HG03558 (cell line): ENCODE results near the gene LY6G5C.
A peak's percentile ranks its signal among the peaks of the same experiment; 100 is the strongest.

Experiments used
- ATAC-seq: cut with Tn5 transposase; IDR thresholded peaks from one replicate; pipeline ENCODE4 v1.9.1; 2021; ENCODE audit warnings: moderate number of reproducible peaks; ENCODE audit not compliant: unreplicated experiment; ENCODE audit errors: extremely low read depth

The LY6G5C gene

DNA sequence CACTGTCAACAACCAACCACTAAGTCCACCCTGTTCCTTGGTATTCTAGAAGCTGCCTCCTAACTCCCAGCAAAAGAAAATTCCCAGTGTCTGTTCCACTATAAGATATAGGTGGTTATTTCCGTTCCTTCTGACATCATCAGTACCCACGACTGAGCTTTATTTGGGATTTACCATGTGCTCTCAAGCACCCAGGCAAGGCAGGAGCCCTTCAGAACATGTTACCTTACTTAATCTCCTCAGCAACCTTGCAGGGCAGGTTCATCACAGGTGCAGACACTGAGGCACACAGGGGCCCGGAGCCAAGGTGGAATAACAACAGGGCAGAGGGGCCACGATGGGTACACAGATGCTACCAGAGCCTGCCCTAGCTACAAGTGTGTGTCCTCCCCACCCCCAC is 11.5 kb upstream of the LY6G5C start:
- no peak for ATAC-seq

DNA sequence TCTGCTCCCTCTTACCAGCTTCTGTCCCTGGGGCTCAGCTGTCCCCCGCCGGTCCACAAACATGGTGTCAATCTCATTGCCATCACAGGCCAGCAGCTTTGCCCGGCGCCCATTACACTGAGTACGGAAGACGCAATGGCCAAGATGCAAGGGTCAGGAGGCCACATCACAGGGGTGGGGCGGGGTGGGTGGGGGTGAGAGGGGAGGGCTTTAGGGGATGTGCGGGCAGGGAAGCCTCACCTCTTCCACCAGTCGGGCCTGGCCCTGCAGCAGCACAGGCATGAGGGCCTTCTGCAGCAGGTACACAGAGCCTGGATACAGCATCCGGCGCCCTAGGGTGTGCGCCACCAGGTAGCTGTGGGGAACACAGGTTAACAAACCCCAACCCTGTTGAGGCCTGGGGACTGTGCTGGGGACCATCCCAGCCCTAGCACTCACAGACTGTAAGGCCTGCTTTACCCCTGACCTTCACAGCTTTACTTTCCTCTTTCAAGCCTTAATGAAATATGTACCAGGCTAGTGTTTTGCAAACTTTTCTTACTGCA is 10.8 kb upstream of the LY6G5C start:
- no peak for ATAC-seq

DNA sequence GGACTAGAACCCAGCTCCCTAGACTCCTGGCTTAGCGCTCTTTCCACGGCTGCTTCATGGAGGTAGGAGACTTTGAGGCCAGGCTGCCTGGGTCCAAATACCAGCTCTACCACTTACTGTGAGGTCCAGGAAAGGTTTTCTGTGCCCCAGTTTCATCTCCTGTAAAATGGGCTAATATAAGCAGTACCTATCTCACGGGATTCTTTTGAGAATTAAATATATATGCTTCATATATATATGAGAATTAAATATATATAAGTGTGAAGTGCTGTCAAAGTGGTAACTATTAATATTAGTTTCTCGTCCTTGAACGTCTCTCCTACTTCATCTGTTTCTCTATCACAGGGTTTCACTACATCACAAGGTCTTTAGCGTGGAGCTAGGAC is 10.2 kb upstream of the LY6G5C start:
- no peak for ATAC-seq

DNA sequence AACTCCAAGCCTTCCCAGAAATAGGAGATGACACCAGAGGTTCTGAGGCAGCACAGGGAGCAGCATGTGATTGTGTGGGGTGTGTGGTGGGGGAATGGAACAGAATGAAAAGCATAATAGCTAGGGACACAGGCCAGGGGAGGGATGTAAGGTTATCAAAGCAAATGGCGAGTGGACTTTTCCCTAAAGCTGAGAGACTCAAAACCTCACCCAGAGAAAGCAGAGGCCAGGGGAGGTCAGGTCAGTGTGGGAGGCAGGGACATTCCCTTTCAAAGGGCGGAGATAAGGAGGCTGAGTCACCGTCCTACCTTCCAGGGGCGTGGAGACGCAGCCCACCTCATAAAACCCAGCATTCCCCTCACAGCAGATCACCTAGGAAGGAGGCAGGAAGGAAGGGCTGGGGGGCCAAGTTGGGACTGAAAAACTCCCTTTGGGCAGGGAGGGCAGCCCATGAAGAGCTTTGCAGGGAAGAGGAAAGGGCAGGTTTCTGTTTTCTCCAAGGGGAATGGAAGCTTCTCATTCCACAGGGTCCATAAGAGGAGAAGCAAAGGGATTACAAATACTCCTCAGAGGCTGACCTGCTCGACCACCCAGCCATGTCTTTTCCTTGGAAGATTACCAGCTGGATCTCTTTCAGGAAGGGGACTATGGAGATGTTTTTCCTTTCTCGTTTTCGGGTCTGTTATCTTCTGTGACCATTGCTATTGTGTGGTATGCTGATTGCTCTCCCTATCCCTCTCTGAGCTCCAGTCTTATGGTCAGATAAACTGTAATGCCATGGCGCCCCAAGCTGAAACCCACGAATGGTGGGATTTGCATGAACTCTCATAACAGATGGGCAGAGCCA is 9.6 kb upstream of the LY6G5C start:
- ATAC-seq: no peak

- no peak for ATAC-seq
Measured at GRCh38 chr6:31689249-31690110, 8.6 kb upstream of the LY6G5C start.

GRCh38 chr6:31687860-31688693 is 7.2 kb upstream of the LY6G5C start:
- no peak for ATAC-seq

GRCh38 chr6:31687321-31687720 is 6.5 kb upstream of the LY6G5C start:
- no peak for ATAC-seq

DNA sequence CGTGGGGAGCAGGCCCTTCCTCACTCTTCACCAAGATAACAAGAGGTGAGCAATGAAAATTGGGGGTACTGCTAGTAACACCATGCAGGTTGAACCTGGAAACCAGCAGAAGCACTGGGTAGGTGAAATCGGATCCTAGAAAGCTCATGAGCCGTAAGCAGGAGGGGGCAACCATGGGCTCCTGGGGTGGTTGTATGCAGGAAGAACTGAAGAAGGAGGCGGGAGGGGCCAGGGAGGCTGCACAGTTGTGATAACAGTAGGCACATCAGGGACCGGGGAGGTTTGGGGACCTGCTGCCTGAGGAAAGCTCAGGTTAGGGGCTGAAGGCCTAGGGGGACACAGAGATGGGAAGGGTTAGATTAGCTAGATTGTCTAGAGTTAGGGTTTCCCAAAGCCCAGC is 5.6 kb upstream of the LY6G5C start:
- no peak for ATAC-seq

- no peak for ATAC-seq
Measured at GRCh38 chr6:31683591-31683990, 2.7 kb upstream of the LY6G5C start.

DNA sequence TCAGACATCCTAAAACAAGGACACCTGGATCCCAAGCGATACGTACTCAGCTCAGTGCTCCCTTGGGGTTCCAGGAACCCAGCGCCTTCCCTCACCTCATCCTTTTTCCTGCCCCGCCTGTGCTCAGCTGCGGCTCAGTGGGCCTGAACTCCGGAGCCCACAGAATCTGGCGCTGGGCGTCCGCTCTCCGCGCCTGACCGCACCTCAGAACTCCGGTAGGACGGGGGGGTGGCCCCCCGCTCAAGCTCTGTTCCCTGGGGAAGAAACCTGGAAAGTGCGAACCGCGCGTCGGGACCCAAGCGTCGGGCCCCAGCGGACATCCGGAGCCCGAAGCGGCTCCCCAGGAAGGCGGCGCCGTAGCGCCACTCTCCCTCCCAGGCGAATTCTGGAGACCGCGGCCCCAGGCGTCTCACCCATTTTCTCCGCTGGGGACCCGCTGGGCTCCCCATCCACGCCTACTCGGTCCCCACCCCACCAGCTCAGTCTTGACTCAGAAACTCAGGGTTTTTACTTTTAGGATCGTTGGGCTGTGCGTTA is 336 bp upstream of the LY6G5C start:
- ATAC-seq: no peak

- no peak for ATAC-seq
Measured at GRCh38 chr6:31677955-31678354, 2.9 kb downstream of the LY6G5C start.

GRCh38 chr6:31676904-31677303 is 4.0 kb downstream of the LY6G5C start:
- no peak for ATAC-seq

DNA sequence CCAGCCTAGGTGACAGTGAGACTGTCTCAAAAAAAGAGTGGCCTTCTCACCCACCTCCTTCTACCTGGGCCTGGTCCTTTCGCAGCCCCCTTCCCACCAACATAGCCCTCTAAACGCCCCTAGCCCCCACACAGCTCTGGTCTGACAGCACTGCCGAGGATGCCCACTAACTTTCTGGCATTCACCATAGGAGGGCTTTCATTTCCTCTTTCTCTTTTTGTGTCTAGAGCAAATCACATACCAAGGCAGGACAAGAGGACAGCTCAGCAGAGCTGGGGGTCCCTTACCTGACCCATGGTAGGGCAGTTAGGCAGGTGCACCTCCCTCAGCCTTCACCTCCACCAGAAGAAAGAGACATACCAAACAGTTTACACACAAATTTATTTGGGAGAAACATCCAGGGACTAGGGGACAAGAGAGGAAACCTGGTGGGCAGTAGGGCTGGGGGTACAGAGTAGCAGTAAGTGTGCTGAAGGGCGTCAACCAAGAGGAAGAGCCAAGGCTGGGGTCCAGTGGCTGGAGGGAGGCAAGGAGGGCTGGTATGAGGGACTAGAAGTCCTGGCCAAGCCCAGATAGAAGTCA is 4.5 kb downstream of the LY6G5C start:
- ATAC-seq: no peak

DNA sequence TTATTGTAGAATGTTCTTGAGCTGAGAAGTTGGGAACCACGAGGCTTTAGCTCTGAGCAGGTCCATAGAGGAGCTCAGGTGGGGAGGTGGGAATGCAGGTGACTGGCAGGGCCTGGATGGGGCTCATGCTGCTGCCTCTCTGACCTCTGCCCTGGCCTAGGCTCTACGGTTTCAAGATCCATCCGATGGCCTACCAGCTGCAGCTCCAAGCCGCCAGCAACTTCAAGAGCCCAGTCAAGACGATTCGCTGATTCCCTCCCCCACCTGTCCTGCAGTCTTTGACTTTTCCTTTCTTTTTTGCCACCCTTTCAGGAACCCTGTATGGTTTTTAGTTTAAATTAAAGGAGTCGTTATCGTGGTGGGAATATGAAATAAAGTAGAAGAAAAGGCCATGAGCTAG is 11.2 kb downstream of the LY6G5C start, which contains the start of gene LY6G5B:
Gene LY6G5B (plus strand): TSS at position 301 of the 400 bp plus-strand sequence. CDS start 975 bp downstream, outside the sequence.
- no peak for ATAC-seq

- ATAC-seq: no peak
Measured at GRCh38 chr6:31666337-31666965, 14.4 kb downstream of the LY6G5C start.

DNA sequence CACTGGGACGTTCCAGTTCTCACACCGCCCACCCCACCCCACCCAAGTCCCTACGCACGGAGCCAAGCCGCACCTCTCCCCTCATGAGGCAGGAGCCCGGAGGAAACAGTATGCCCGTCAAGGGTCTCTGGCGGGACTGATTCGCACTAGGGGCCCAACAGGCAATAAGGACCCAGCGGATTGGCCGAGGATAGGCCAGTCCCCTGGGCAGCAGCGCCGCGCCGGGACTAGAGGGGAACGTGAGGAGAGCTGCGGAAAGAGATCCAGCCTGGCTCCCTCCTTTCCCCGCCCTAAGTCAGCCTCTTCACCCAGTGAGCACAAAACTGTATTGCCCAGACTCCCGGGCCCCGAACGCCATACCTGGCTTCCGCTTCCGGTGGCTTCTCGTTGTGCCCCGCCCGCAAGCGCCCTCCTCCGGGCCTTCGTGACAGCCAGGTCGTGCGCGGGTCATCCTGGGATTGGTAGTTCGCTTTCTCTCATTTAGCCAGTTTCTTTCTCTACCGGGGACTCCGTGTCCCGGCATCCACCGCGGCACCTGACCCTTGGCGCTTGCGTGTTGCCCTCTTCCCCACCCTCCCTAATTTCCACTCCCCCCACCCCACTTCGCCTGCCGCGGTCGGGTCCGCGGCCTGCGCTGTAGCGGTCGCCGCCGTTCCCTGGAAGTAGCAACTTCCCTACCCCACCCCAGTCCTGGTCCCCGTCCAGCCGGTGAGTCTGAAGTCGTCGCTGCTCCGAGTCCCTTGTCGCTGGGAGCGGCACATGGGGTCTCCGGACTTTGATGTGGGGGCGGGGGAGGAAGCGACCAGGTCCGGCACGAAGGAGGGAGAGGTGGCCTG is 15.1 kb downstream of the LY6G5C start, which contains the start of gene CSNK2B:
Gene CSNK2B (plus strand): TSS at position 580 of the 836 bp plus-strand sequence. CDS start 752 bp downstream, outside the sequence.
- peak; percentile 45 for ATAC-seq

DNA sequence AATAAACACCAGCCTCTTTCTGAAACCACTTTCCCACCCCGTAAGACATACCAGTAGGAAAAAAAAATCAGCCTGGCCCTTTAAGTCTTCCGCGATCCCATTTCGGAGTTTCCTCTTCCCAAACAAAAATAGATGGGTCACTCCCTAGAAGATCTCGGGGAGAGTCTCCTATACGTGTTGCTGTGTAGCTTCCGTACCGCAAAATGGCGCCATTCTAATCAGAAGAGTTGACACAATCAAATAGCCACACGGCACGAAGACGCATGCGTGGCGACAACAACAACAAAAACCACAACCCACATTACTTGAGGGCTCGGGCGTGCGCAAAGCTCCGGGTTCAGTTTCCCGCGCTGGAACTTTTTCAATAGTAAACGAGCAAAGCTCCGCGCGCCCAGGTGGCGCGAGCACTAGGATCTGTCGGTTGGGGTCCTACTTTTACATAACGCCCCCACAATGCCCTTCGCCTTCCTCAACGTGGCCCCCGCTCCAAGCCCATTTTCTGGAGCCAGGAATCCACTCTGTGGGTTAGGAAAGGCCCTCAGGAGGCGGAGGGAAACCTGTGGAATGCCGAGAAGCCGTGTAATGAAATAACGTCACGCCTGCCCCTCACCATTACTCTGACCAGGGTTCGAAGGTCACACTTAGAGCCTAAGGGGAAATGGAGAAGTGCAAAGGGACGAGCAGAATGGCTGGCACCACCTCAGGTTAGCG is 15.9 kb downstream of the LY6G5C start, which contains the start of gene GPANK1:
Gene GPANK1 (minus strand): TSS at position 208 of the 711 bp plus-strand sequence. CDS start 519 bp downstream, outside the sequence.
- no peak for ATAC-seq
